Transverse colon (tissue), 4 donors: ENCODE results near the gene RNF13. TPM values are rescaled to one million over a fixed set of nuclear protein-coding genes. Genes with fewer than 3 reads are reported as not detected.
"Not testable (repeated sequence)": the region's sequence is repeated elsewhere in the genome, so short reads cannot be mapped to it uniquely, and the experiment has no call there.

Source experiments
- DNase-seq: peaks from one replicate; pipeline ENCODE4 v3.0.0-alpha.2; 2019
- H3K27ac ChIP-seq, 4 donors: fragments of 200-600 bp; sonication (generic); 2 replicates each; pipeline ENCODE4 v1.5.1; 2016 to 2018; ENCODE audit warnings: inconsistent platforms in 4 of 4
- H3K27me3 ChIP-seq: fragments of 200-600 bp; sonication (generic); 2 replicates; pipeline ENCODE4 v1.5.1; 2017; ENCODE audit warnings: inconsistent platforms
- H3K36me3 ChIP-seq, 4 donors: fragments of 200-600 bp; sonication (generic); 2 replicates each; pipeline ENCODE4 v1.5.1; 2017 to 2019; ENCODE audit warnings: inconsistent platforms in 4 of 4
- H3K4me1 ChIP-seq, 4 donors: fragments of 200-600 bp; sonication (generic); 2 replicates each; pipeline ENCODE4 v1.5.1; 2017 to 2020; ENCODE audit warnings: inconsistent platforms in 4 of 4
- H3K4me3 ChIP-seq, 4 donors: fragments of 200-600 bp; sonication (generic); 1 replicate in 1 of 4; 2 replicates in 3 of 4; pipeline versions ENCODE4 v1.5.1 to v1.6.1; 2017 to 2019; ENCODE audit warnings: inconsistent platforms in 4 of 4
- H3K9me3 ChIP-seq, 2 donors: fragments of 200-600 bp; sonication (generic); 2 replicates each; pipeline ENCODE4 v1.5.1; 2017 to 2019; ENCODE audit warnings: inconsistent platforms in 2 of 2
- EP300 ChIP-seq: sonication (generic); formaldehyde crosslinking; IDR thresholded peaks from one replicate; pipeline ENCODE4 v1.6.1; 2017; ENCODE audit warnings: antibody characterized with exemption, low read depth
- POLR2A ChIP-seq: fragments of 450-650 bp; IDR thresholded peaks from one replicate; pipeline ENCODE4 v1.6.1; 2016; ENCODE audit warnings: antibody characterized with exemption, mild to moderate bottlenecking, moderate library complexity
- POLR2AphosphoS5 ChIP-seq, 3 donors: sonication (generic); formaldehyde crosslinking; IDR thresholded peaks; one replicate each; pipeline ENCODE4 v1.6.1; 2016; ENCODE audit warnings: antibody characterized with exemption in 3 of 3
- WGBS, 2 donors: methylation state at CpG; one replicate each; pipeline ENCODE4 v1.1.5; 2018; ENCODE audit warnings: low coverage in 1 of 2; 5-methylcytosine and 5-hydroxymethylcytosine counted together
- in situ Hi-C, 4 donors: fragments of 200-750 bp; cut with MboI; loops; one replicate each; pipeline versions ENCODE4 v1.15.0 to v1.15.1; 2017; ENCODE audit warnings: low sequenced_read_pairs in 3 of 4, low pct_ligation_motif_present in 1 of 4, low pct_unique_long_range_greater_than_20kb in 1 of 4
- intact Hi-C: fragments of 100-400 bp; cut with DNase I; formaldehyde crosslinking; loops from one replicate; pipeline ENCODE4 v1.15.1; 2023; ENCODE audit warnings: low total_unique reads
- total RNA-seq, 4 donors: library from RNA; depleted of rRNA; stranded (reverse); fragments of >200 nt; gene quantifications; one replicate each; pipeline ENCODE4 v1.1.0, GENCODE V29; 2016
- TF ChIP-seq, protein P1 (sequence below), 5 experiments: fragments of 200-600 bp in 3 of 5; fragments of 450-650 bp in 2 of 5; sonication (generic) in 3 of 5; IDR thresholded peaks; 1 replicate in 2 of 5; 2 replicates in 3 of 5; pipeline ENCODE4 v1.5.1; 2016 to 2017; ENCODE audit warnings: antibody characterized with exemption in 5 of 5, inconsistent platforms in 3 of 5, mild to moderate bottlenecking in 2 of 5, moderate library complexity in 1 of 5

Gene RNF13
- total RNA-seq, 4 donors from 2014 or later: 18.3 to 68.6 (median 42.8) TPM

DNA sequence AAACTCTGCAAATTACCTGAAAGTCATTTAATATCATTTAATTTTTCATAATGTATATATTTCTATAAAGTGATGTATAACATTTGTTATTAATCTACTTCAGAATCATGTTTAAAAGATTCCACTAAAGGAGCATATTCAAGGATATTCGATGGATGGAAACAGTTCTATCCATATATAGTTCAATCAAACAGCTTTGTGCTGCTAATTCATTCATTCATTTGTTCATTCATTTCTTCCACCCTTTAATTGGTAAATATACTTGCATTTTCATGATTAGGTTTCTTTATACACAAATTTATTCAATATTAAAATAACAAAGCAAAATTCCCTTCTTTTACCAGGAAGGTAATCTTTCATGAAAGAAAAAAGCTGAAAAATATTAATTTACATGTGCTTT lies 64.7 kb downstream of the RNF13 start:
- H3K27me3 ChIP-seq: no peaks in the 10 kb centered on the region
- no peaks in the 10 kb centered on the region for H3K4me1 ChIP-seq
- no peaks in the 10 kb centered on the region for H3K36me3 ChIP-seq
- DNase-seq: no peak
- H3K4me3 ChIP-seq: no peak overlapping the region
- H3K27ac ChIP-seq: no peak overlapping the region
- no peak for TF ChIP-seq EP300
- TF ChIP-seq POLR2AphosphoS5 (IDR thresholded peaks at IDR 0.05): no peak
- TF ChIP-seq, protein P1, sequence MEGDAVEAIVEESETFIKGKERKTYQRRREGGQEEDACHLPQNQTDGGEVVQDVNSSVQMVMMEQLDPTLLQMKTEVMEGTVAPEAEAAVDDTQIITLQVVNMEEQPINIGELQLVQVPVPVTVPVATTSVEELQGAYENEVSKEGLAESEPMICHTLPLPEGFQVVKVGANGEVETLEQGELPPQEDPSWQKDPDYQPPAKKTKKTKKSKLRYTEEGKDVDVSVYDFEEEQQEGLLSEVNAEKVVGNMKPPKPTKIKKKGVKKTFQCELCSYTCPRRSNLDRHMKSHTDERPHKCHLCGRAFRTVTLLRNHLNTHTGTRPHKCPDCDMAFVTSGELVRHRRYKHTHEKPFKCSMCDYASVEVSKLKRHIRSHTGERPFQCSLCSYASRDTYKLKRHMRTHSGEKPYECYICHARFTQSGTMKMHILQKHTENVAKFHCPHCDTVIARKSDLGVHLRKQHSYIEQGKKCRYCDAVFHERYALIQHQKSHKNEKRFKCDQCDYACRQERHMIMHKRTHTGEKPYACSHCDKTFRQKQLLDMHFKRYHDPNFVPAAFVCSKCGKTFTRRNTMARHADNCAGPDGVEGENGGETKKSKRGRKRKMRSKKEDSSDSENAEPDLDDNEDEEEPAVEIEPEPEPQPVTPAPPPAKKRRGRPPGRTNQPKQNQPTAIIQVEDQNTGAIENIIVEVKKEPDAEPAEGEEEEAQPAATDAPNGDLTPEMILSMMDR (IDR thresholded peaks at IDR 0.05): no peak
- TF ChIP-seq POLR2A: no peak
- in situ Hi-C loops (no loop called here), intact Hi-C loops (no loop called here)
- 92 to 93% methylated on average over 1 of the region's 1 CpG for WGBS, 2 donors
- H3K9me3 ChIP-seq: no peaks in the 10 kb centered on the region

DNA sequence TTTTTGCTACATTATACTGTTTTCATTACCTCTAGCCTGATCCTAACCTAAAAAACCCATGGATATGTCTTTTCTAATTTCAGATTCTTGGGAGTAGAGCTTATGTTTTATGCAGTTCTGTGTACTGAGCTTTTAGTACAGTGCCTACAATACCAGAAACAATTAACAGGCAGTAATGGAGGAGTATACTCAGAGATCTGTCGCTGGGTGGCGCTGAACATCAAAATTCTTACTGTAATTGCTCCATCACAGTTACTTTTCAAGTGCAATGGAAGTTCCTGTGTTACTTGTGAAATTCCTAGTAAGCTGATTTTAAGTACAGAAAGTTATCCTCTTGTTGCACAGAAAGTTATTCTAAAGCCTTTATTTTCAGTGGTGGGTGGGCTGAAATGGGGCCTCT lies 66.9 kb downstream of the RNF13 start:
- Histone ChIP-seq H3K36me3 (no peaks in the 10 kb centered on the region), H3K4me3 (no peak overlapping the region), H3K27me3 (no peaks in the 10 kb centered on the region), H3K27ac (no peak overlapping the region), H3K9me3 (no peaks in the 10 kb centered on the region), H3K4me1 (no peaks in the 10 kb centered on the region)
- in situ Hi-C loops: no loop called here
- peak; percentile 39 for DNase-seq
- 33 to 40% methylated on average over 2 of the region's 2 CpGs for WGBS, 2 donors
- intact Hi-C loops: no loop called here
- TF ChIP-seq POLR2A (no peak), EP300 (no peak), POLR2AphosphoS5 (IDR thresholded peaks at IDR 0.05) (no peak)
- TF ChIP-seq, protein P1 (IDR thresholded peaks at IDR 0.05): peak in 3 of 5 experiments; percentile 26 to 43 (median 28)

DNA sequence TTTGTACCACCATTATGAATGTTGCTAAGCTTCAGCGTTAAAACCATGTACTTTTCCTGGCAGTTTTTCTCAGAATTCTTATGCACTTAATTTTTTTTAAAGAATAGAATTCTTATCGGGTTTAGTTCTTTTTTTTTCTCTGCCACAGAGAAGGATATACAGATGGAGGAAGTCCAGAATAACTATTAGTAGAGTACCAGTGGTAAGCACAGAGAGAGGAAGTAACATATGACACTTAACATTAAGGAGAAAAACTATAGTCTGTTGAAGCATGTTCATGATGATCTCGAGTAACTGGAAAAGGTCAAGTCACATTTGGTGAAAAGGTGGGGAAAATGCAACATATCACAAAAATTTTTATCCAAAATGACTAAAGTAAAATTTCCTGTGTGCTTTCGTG lies 68.9 kb downstream of the RNF13 start:
- in situ Hi-C loops: no loop called here
- Histone ChIP-seq H3K9me3 (no peaks in the 10 kb centered on the region), H3K4me3 (no peak overlapping the region), H3K27ac (no peak overlapping the region), H3K36me3 (no peaks in the 10 kb centered on the region), H3K27me3 (no peaks in the 10 kb centered on the region), H3K4me1 (no peaks in the 10 kb centered on the region)
- DNase-seq: no peak
- 54 to 70% methylated on average over 4 of the region's 4 CpGs for WGBS, 2 donors
- TF ChIP-seq POLR2A: no peak
- TF ChIP-seq POLR2AphosphoS5 (IDR thresholded peaks at IDR 0.05): no peak
- TF ChIP-seq, protein P1 (IDR thresholded peaks at IDR 0.05): no peak
- no peak for TF ChIP-seq EP300
- intact Hi-C loops: no loop called here

DNA sequence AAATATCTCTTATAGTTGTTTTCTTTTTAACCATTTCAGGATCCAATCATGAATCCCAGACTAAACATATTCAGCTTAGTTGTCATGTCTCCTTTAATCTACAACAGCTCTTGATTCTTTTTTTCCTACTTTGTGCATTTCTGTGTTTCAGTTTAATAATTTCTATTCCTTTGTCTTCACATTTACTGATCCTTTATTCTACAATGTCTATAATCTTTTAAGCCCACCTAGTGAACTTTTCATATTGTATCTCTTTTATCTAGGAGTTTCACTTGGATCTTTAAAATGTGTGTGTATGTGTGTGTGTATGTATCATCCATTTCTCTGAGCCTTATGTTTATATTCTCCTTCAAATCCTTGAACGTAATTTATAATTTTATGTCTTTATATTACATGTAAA lies 70.1 kb downstream of the RNF13 start:
- in situ Hi-C loops (no loop called here), intact Hi-C loops (no loop called here)
- no peak overlapping the region for H3K27ac ChIP-seq
- 89 to 100% methylated on average over 1 of the region's 1 CpG for WGBS, 2 donors
- TF ChIP-seq POLR2A (no peak), EP300 (no peak), POLR2AphosphoS5 (IDR thresholded peaks at IDR 0.05) (no peak)
- TF ChIP-seq, protein P1 (IDR thresholded peaks at IDR 0.05): no peak
- no peak for DNase-seq
- H3K36me3 ChIP-seq: peaks cover 0 to 12% (median 0%) of the 10 kb centered on the region in 4 donors
- no peak overlapping the region for H3K4me3 ChIP-seq
- H3K9me3 ChIP-seq: no peaks in the 10 kb centered on the region
- no peaks in the 10 kb centered on the region for H3K27me3 ChIP-seq
- no peaks in the 10 kb centered on the region for H3K4me1 ChIP-seq

DNA sequence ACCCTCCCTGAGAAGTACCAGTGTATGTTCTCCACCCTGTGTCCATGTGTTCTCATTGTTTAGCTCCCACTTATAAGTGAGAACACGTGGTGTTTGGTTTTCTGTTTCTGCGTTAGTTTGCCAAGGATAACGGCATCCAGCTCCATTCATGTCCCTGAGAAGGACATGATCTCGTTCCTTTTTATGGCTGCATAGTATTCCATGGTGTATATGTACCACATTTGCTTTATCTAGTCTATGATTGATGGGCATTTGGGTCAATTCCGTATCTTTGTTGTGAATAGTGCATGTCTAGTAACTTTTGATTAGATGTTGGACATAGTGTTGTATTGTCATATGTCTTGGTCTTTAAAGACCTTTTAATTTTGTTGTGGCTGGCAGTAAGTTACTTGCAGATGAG lies 70.8 kb downstream of the RNF13 start:
- H3K27me3 ChIP-seq, H3K4me1 ChIP-seq, intact Hi-C loops, DNase-seq, H3K4me3 ChIP-seq, H3K27ac ChIP-seq, in situ Hi-C loops, H3K9me3 ChIP-seq: not testable (repeated sequence)
- 98 to 100% methylated on average over 5 of the region's 5 CpGs for WGBS, 2 donors
- H3K36me3 ChIP-seq: peaks cover 0 to 12% (median 0%) of the 10 kb centered on the region in 4 donors

DNA sequence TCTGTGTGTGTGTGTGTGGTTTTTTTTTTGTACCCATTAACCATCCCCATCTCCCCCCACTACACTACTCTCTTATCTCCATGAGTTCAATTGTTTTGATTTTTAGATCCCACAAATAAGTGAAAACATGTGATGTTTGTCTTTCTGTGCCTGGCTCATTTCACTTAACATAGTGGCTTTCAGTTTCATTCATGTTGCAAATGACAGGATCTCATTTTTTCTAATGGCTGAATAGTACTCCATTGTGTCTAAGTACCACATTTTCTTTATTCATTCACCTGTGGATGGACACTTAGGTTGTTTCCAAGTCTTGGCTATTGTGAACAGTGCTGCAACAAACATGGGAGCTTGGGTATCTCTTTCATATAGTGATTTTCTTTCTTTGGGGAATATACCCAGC lies 71.8 kb downstream of the RNF13 start:
- DNase-seq, H3K27me3 ChIP-seq, H3K4me1 ChIP-seq, in situ Hi-C loops, H3K27ac ChIP-seq, H3K4me3 ChIP-seq, intact Hi-C loops, H3K9me3 ChIP-seq: not testable (repeated sequence)
- H3K36me3 ChIP-seq: peaks cover 0 to 12% (median 0%) of the 10 kb centered on the region in 4 donors
